SK-N-MC (cell line): ENCODE measurements around the gene PLAC8.
"Not testable (repeated sequence)": the region's sequence is repeated elsewhere in the genome, so short reads cannot be mapped to it uniquely, and the experiment has no call there.

Experiments
- DNase-seq: peaks from one replicate; pipeline ENCODE4 v3.0.0-alpha.2; 2011; ENCODE audit warnings: low read depth, low spot score
- H3K27ac ChIP-seq: fragments of 200-600 bp; sonication (generic); 2 replicates; pipeline ENCODE4 v1.5.1; 2016; ENCODE audit warnings: mixed run types
- H3K36me3 ChIP-seq: fragments of 200-600 bp; sonication (generic); 2 replicates; pipeline ENCODE4 v1.6.1; 2017; ENCODE audit warnings: antibody characterized with exemption, low read length, mixed read lengths; ENCODE audit not compliant: insufficient read depth
- H3K4me3 ChIP-seq: fragments of 200-600 bp; sonication (generic); 2 replicates; pipeline ENCODE4 v1.5.1; 2016
- H3K9ac ChIP-seq: fragments of 200-600 bp; sonication (generic); 2 replicates; pipeline ENCODE4 v1.8.0; 2017; ENCODE audit warnings: mixed run types, mixed read lengths; ENCODE audit not compliant: insufficient read length
- H3K9me3 ChIP-seq: fragments of 200-600 bp; sonication (generic); 2 replicates; pipeline ENCODE4 v1.6.1; 2017; ENCODE audit warnings: low read depth, mild to moderate bottlenecking, antibody characterized with exemption, low read length, moderate library complexity, mixed read lengths
- EZH2 ChIP-seq: fragments of 200-600 bp; sonication (generic); IDR thresholded peaks from one replicate; pipeline ENCODE4 v1.6.1; 2017; ENCODE audit warnings: antibody characterized with exemption
- FOXP2 ChIP-seq: optimal IDR thresholded peaks from 2 replicates; pipeline ENCODE3; 2011; ENCODE audit warnings: mild to moderate bottlenecking, moderate library complexity; ENCODE audit not compliant: insufficient read depth; ENCODE audit errors: extremely low read length, control extremely low read depth
- POLR2AphosphoS5 ChIP-seq: IDR thresholded peaks from 2 replicates; pipeline ENCODE4 v1.6.1; 2012; ENCODE audit warnings: mild to moderate bottlenecking, low read depth, low read length, borderline replicate concordance

Gene PLAC8, protein sequence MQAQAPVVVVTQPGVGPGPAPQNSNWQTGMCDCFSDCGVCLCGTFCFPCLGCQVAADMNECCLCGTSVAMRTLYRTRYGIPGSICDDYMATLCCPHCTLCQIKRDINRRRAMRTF

DNA sequence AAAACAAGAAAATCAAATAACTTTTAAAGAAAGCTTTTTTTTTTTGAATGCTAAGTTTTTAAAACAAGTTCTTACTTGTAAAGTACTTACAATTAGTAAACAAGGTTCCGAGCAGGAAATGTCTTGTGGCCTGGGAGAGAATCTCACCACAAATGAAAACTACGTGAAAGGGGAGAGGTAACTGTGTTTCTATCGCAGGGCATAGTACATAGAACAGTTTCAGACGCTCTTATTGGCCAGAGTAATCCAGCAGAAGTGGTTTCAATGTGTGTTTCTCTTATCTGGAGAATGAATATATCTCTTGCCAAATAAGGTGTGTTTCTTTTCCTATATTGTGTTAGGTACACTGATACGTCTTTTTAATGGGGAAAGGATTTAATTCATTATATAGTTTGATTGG, at the start of gene PLAC8:
PLAC8 (minus strand) TSS at position 154 of the 400 bp plus-strand sequence. CDS start 6,808 bp downstream, outside the sequence.
- H3K9ac ChIP-seq = no peak within 1 kb of the TSS
- H3K36me3 ChIP-seq = no peaks in the 10 kb centered on the region
- H3K9me3 ChIP-seq = no peaks in the 10 kb centered on the region
- H3K4me3 ChIP-seq = no peak within 1 kb of the TSS
- H3K27ac ChIP-seq = no peak within 1 kb of the TSS
- TF ChIP-seq POLR2AphosphoS5 = no peak
- TF ChIP-seq EZH2 = no peak
- no peak for TF ChIP-seq FOXP2
- no peak for DNase-seq

DNA sequence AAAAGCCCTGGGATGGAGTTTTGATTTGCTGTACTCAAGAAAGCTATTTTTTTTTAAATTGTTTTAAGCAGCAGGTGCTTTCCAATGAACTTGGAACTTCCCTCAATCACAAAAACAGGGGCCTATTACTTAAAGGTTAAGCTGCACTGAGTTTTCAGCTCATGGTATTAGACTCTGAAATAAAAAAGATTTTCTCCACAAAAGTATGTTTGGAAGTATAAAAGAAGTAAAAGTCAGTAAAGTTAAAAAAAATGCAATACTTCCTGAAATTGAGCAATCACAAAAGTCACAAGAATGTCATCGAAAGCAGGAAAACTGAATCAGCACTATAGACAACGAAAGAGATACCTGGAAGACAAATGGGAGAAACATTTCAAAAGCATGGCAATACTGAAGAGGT, 38.9 kb upstream of the PLAC8 start:
- no peak for DNase-seq
- H3K9me3 ChIP-seq = no peaks in the 10 kb centered on the region
- H3K9ac ChIP-seq = no peak overlapping the region
- no peak overlapping the region for H3K4me3 ChIP-seq
- H3K27ac ChIP-seq = no peak overlapping the region
- no peak for TF ChIP-seq FOXP2
- TF ChIP-seq EZH2 = no peak
- no peak for TF ChIP-seq POLR2AphosphoS5
- no peaks in the 10 kb centered on the region for H3K36me3 ChIP-seq

DNA sequence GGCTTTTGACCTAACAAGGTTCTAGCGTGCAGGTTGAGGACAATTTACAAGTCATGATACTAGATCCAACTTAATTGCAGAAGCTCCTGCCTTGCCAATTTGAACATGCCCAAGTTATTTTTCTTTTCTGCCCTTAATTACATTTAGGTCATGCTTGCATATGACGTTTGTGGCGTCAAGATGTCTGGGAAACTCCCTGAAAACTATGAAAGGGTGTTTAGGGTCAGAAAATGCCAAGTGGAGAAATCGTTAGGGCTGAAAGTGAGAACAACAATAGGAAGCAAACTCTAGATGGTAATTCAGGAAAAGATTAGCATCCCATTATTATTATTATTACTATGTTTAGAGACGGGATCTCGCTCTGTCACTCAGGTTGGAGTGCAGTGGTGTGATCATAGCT, 38.2 kb upstream of the PLAC8 start:
- no peak overlapping the region for H3K27ac ChIP-seq
- H3K9ac ChIP-seq = no peak overlapping the region

DNA sequence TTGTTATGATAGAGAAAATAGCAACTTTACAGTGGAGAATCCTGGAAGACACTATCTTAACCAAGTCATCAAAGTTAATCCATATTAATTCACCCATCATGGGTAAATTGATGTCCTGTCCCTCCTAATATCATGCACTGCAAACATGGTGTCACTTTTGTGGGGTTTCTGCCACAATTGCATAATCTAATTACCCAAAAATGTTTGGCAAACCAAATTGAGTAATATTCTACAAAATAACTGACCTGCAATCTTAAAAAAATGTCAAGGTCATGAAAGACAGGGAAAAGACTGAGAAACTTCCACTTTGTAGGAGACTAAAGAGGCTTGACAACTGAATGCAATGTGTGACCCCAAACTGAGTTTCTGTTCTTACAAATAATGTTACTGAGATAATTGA, 37.1 kb upstream of the PLAC8 start:
- Histone ChIP-seq H3K36me3 (no peaks in the 10 kb centered on the region), H3K9ac (no peak overlapping the region), H3K27ac (no peak overlapping the region), H3K9me3 (no peaks in the 10 kb centered on the region), H3K4me3 (no peak overlapping the region)
- no peak for DNase-seq
- TF ChIP-seq FOXP2 = no peak
- TF ChIP-seq POLR2AphosphoS5 = no peak
- TF ChIP-seq EZH2 = no peak

More for the DNA sequence above, 38.2 kb upstream of the PLAC8 start:
- no peak for DNase-seq
- no peaks in the 10 kb centered on the region for H3K36me3 ChIP-seq
- no peak overlapping the region for H3K4me3 ChIP-seq
- TF ChIP-seq EZH2 (no peak), FOXP2 (no peak), POLR2AphosphoS5 (no peak)
- H3K9me3 ChIP-seq = no peaks in the 10 kb centered on the region

DNA sequence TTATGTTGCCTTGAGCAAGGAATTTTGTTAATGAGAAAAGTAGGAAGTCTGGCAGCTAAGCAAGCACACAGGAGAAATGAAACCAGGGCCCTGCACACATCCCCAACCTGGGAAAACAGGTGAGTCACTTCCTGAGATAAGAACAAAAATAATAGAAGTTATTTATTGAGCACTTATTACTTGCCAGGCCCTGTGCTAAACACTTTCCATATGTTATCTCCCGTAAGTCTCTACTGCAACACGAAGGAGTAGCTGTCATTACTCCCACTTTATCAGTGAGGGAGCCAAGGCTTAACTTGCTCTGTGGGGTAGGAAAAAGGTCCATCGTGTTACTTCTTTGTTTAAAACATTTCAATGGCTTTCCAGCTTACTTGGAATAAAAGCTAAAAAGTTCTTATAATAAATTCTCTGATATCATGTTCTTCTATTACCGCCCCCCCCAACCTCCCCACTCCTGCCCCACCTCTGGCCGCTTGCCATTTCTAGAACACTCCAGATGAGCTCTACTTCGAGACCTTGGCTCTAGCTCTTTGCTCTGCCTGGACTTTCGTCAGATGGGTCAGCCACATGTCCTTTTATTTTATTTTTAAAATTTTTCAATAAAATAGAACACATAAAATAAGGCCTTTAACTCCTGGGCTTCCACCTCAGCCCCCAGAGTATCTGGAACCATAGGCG, 36.3 kb upstream of the PLAC8 start:
- no peak for TF ChIP-seq POLR2AphosphoS5
- no peak for TF ChIP-seq FOXP2
- TF ChIP-seq EZH2 = no peak
- Histone ChIP-seq H3K4me3 (no peak overlapping the region), H3K27ac (no peak overlapping the region), H3K9me3 (no peaks in the 10 kb centered on the region), H3K36me3 (no peaks in the 10 kb centered on the region), H3K9ac (no peak overlapping the region)
- DNase-seq = no peak

DNA sequence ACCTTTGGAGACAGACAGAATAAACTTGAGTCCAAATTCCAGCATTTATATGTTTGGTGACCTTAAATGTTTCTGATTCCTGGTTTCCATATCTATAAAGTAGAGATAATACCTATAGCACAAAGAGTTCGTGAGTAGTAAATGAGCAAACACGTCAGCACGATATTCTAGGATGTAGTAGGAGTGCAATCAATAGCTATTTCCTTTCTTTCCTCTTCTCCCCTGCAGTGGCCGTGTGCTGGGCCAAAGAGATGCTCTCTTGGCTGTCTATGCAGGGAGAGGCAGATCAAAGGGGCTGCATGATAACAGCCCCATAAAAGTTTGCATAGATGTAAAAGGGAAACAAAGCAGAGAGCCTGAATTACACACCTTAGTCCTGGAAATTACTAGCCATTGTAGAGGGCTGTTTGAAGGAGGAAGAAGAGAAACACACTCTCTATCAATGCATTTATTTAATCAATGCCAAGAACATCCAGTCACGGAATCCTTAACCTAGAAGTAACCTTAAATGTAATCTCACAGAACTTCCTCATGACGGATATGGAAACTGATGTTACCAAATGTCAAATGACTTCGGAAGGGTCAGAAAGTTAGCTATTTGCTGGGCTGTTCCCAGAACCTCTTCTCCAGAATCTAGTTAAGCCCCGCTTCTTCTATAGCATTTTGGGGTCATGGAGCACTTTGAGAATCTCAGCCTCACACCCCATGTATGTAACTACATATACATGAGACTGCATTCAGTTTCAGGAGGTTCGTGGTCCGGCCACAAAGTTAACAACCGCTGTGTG, 35.5 kb upstream of the PLAC8 start:
- TF ChIP-seq POLR2AphosphoS5 (no peak), FOXP2 (no peak), EZH2 (no peak)
- Histone ChIP-seq H3K36me3 (no peaks in the 10 kb centered on the region), H3K27ac (no peak overlapping the region), H3K4me3 (no peak overlapping the region), H3K9ac (no peak overlapping the region), H3K9me3 (no peaks in the 10 kb centered on the region)
- DNase-seq = no peak

DNA sequence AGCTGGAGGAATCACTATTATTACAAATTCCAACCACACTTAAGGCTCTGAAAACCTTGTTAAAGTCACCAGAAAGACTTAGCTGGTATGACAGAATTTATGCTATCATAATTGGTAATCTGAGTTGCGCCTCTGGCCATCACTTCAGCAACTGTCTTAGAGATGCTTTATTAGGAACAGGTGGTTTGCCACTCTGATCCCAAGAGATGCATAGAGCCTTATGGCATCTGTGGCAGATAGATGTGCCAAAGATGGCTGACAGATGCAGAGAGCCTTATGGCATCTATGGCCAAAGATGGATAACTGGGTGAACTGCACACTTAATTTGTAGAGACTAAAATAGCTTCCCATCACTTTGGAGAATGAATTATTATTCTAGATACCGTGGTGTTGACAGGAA, 32.3 kb upstream of the PLAC8 start:
- TF ChIP-seq POLR2AphosphoS5 (no peak), FOXP2 (no peak), EZH2 (no peak)
- Histone ChIP-seq H3K9ac (no peak overlapping the region), H3K27ac (no peak overlapping the region), H3K9me3 (no peaks in the 10 kb centered on the region), H3K36me3 (no peaks in the 10 kb centered on the region), H3K4me3 (no peak overlapping the region)
- no peak for DNase-seq

DNA sequence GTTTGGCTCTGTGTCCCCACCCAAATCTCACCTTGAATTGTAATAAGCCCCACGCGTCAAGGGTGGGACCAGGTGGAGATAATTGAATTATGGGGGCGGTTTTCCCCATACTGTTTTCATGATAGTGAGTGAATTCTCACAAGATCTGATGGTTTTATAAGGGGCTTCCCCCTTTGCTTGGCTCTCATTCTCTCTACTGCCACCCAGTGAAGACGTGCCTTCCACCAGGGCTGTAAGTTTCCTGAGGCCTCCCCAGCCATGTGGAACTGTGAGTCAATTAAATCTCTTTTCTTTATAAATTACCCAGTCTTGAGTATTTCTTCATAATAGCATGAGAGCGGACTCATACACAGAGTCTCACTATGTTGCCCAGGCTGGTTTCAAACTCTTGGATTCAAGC, 31.2 kb upstream of the PLAC8 start:
- not testable (repeated sequence) for H3K27ac ChIP-seq, DNase-seq, H3K4me3 ChIP-seq, H3K9me3 ChIP-seq, H3K36me3 ChIP-seq, H3K9ac ChIP-seq
